Measurements from ENCODE around the gene AAMP. TPM values are rescaled to one million over a fixed set of nuclear protein-coding genes. Genes with fewer than 3 reads are reported as not detected.

The AAMP gene
- total and polyA plus RNA-seq, 2 donors (not counting 3 experiments of a cell fraction or from before 2014, with no cell fraction given) = 69.3 to 84.4 TPM

DNA sequence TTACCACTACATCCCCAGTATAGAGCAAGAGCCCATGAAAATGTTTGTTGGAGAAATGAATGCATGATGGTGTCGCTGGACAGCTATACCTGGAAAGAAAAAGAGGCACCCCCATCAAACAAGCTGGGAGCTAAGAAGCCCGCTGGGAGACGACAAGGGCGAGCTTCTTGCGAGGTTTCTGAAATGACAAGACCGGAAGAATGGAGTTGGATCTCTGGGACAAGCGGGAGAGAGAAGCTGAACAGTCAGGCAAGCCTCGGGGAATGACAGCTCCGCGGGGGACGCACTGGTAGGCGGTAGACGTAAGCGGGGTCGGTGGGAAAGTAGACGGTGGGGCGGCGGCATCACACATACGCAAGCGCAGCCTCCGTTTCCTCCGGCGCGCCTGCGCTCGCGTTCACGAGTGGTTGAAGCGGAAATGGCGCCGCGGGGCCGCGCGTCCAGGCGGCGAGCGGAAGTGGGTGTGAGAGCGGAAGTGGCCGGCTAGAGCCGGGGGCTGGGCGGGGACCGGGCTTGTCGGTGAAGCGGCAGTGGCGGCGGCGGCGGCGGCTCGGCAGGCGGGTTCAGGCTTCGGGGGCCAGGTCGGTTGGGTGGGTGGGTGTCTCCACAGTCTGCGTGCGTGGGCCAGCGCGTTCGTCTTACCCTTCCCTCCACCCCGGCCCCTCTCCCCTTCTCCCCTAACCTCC lies 53.1 kb downstream of the AAMP start, which contains the start of gene ARPC2:
Gene ARPC2, plus strand, starts transcription at position 516 of the 686 bp plus-strand sequence. CDS start 282 bp downstream, outside the sequence.
- Histone ChIP-seq H3K9me1 (replicated peaks; ENCODE audit: control insufficient read depth, extremely low read depth, insufficient read depth, low read length) (no peaks in the 10 kb centered on the region), H3K4me1 (ENCODE audit: control insufficient read depth, extremely low read depth, insufficient read depth, low read length) (peaks cover 32% of the 10 kb centered on the region), H3K27me3 (ENCODE audit: control insufficient read depth in 2 of 2, insufficient read depth in 2 of 2, low read length in 2 of 2) (peaks cover 0 to under 1% of the 10 kb centered on the region in 2 experiments), H3K79me2 (ENCODE audit: control insufficient read depth, insufficient read depth, low read length) (peaks cover 47% of the 10 kb centered on the region), H4K20me1 (replicated peaks; ENCODE audit: control insufficient read depth, extremely low read depth, insufficient read depth, low read length) (peaks cover 6% of the 10 kb centered on the region), H3K27ac (ENCODE audit: insufficient read depth, low read depth, low read length) (peak within 1 kb of the TSS; percentile 70), H3K9me3 (replicated peaks; ENCODE audit: control insufficient read depth, insufficient read depth, low read length) (no peaks in the 10 kb centered on the region), H3K36me3 (ENCODE audit: control insufficient read depth in 2 of 2, extremely low read depth in 1 of 2, insufficient read depth in 2 of 2, low read length in 2 of 2) (peaks cover 0 to 8% of the 10 kb centered on the region in 2 experiments), H3K9ac (replicated peaks; ENCODE audit: extremely low read depth, insufficient read depth, low read length) (peak within 1 kb of the TSS; percentile 78), H3K4me2 (ENCODE audit: insufficient read depth, low read length) (peak within 1 kb of the TSS; percentile 95), H2AFZ (ENCODE audit: low read depth, low read length) (peak within 1 kb of the TSS; percentile 86), H3K4me3 (replicated peaks in 1 of 3; ENCODE audit: insufficient read depth in 1 of 3, low read depth in 1 of 3, low read length in 3 of 3) (peak within 1 kb of the TSS; percentile 81 to 96 (median 88))
- dilution Hi-C loops (cut with MboI; ENCODE audit: extremely low pct_ligation_motif_present, low sequenced_read_pairs) (no loop called here), intact Hi-C loops (cut with micrococcal nuclease) (loop anchor here (1.0 kb wide), 2 partner anchors 31 to 53 kb away; partner anchors contain the start of genes AAMP and PNKD)
- peak; percentile 98 for TF ChIP-seq POLR2AphosphoS5 (IDR thresholded peaks at IDR 0.05; ENCODE audit: insufficient read depth, low read depth, low read length)
- TF ChIP-seq, protein P1, sequence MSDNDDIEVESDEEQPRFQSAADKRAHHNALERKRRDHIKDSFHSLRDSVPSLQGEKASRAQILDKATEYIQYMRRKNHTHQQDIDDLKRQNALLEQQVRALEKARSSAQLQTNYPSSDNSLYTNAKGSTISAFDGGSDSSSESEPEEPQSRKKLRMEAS (IDR thresholded peaks at IDR 0.05; ENCODE audit: insufficient read depth, insufficient read length) = peak; percentile 25
- TF ChIP-seq GATA2 (IDR thresholded peaks at IDR 0.05; ENCODE audit: insufficient read depth, insufficient read length, low read depth, low read length) = no peak
- no peak for TF ChIP-seq FOS (IDR thresholded peaks at IDR 0.05; ENCODE audit: borderline replicate concordance, insufficient read depth, low read length)
- TF ChIP-seq CTCF (IDR thresholded peaks at IDR 0.05; ENCODE audit: extremely low read depth in 1 of 2, insufficient read depth in 1 of 2, low read depth in 1 of 2, low read length in 2 of 2) = no peak
- peak; percentile 89 for TF ChIP-seq POLR2A (IDR thresholded peaks at IDR 0.05; ENCODE audit: low read depth, low read length)
- TF ChIP-seq JUN (IDR thresholded peaks at IDR 0.05; ENCODE audit: borderline replicate concordance, insufficient read depth, insufficient read length, low read depth) = no peak
- TF ChIP-seq MYC (IDR thresholded peaks at IDR 0.05; ENCODE audit: low read depth, low read length) = no peak
- TF ChIP-seq EZH2 (IDR thresholded peaks at IDR 0.05; ENCODE audit: borderline replicate concordance, low read depth, low read length, severe bottlenecking) = no peak
- ChIA-PET CTCF (interaction anchor here (0.7 to 1.1 kb wide), 4 partner anchors 12 to 179 kb away, joined by 3 to 4 read pairs (median 3); no protein-coding TSS in a partner anchor), POLR2A (interaction anchor here (0.5 to 1.6 kb wide), 3 partner anchors 10 to 53 kb away, joined by 3 read pairs; partner anchors contain the start of genes AAMP and PNKD)
- TSS peak; percentile 88 for BruUV-seq (replicated peaks)
- FAIRE-seq = peak; percentile 78
- DNase-seq (ENCODE audit: low read depth, low spot score) = peak; percentile 97

Data from endothelial cell of umbilical vein (primary cell).